HepG2 (cell line): Measurements from ENCODE around the gene VPREB3.

Experiments used
- ARNT ChIP-seq: fragments of 450-650 bp; IDR thresholded peaks from 2 replicates; pipeline ENCODE4 v1.6.1; 2017
- CTCF ChIP-seq: sonication (generic); formaldehyde crosslinking; IDR thresholded peaks from 2 replicates; pipeline ENCODE4 v1.5.0; 2020; ENCODE audit warnings: mild to moderate bottlenecking, missing genetic modification reagents, moderate library complexity
- TCF7L2 ChIP-seq: IDR thresholded peaks from 2 replicates; pipeline ENCODE4 v1.6.1; 2011; ENCODE audit warnings: mild to moderate bottlenecking, low read depth, low read length, moderate library complexity
- ZFAT ChIP-seq: sonication (generic); formaldehyde crosslinking; conservative IDR thresholded peaks from 2 replicates; pipeline ENCODE4 v1.8.1; 2023; ENCODE audit warnings: missing genetic modification reagents, inconsistent platforms

- TF ChIP-seq TCF7L2 (no peak), CTCF (no peak), ARNT (no peak), ZFAT (CRISPR knock-in tag) (no peak)
Observed at GRCh38 chr22:23781511-23782183, 27.4 kb upstream of the VPREB3 start.
